Measurements from ENCODE around the gene SLC30A4.

Gene SLC30A4

DNA sequence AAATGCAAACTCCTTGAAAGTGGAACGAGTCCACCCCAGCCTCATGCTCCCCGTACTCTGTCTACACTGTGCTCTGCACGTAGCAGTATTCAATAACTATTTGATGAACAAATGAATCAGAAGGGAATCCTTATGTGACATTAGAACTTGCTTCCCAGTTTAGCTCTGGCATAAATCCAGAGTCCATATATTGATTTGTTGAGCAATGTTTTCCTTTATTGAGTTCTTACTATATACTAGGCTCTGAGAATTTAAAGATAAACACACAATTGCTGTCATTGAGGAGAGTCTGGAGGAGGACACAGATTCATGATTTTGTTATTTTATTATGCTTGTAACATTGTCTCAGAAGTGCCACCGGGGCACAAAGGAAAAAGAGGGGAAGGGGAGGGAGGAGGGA lies 73.2 kb downstream of the SLC30A4 start:
- no peak for DNase-seq

DNA sequence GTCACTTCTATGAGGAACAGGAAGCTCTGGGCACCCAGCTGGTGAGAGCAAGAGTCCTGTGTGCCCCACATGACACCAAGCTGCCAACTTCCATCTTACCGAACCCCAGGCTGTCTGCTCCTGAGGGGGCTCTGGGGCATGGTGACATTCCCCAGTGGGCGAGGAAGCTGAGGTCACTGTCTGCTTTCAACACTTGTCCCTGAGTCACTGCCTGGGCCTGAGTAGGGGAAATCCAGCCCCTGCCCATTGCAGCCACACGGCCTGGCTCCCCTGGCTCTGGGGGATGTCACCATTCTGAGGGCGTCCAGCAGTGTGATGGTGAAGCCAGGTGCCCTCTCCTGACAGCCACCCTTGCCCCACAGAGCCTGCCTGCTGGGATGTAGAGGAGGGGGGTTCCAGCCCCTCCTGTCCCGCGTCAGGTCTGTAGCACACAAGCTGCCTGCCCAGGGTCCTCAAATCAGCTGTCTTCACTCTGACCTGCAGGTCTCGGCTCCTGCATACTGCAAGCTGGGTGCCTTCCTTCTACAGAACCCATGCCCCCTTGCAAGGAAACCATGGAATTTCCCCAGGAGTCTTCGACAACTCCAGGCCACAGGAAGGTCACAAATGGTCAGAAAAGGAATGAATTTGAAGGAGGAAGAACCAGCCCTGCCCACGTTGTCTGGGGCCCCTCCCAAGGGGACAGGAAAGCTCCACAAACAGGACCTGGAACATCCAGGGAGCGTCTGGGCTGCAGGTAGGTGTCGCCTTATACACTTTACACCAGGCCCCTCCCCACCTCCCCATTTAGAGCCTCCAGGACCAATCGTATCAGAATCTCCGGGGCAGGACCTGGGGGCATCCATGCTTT lies 74.3 kb downstream of the SLC30A4 start:
- DNase-seq, result no peak

DNA sequence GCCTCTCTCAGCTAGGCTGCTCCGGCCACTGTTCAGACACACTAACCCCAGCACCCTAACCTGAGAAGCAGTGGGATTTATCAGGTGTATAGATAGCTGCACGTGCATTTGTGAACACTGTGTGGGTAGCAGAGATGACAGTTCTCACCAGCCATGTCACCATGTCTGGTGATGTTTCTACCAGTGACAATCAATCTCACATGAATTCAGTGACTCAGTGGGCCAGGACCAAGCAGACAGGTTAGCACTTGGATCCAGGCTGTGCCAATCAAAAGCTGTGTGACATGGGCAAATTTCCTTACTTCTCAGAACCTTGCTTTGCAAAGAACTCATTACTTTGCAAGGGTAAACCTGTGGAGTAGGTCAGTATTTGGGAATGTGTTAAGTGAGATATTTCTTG lies 78.9 kb downstream of the SLC30A4 start:
- DNase-seq, result no peak

- no peak for DNase-seq
Measured at GRCh38 chr15:45442507-45443135, 79.9 kb downstream of the SLC30A4 start.

DNA sequence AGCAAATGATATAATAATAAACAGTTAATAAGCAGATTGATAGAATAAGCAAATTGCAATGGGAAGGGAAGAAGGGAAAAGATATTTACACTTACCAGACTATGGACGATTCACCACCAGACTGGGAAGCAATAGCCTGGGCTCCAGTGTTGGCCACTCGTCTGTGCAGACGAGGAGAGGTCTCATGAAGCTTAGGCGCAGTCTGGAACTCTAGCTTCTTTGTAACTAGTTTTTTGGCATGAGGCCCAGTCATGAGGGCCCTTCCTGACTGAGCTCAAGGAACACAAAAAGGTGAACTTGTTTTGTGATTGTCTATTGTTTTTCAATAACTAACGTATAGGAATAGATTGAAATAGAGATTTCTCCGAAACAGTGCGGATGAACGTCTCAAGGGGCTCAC lies 80.9 kb downstream of the SLC30A4 start:
- no peak for DNase-seq

DNA sequence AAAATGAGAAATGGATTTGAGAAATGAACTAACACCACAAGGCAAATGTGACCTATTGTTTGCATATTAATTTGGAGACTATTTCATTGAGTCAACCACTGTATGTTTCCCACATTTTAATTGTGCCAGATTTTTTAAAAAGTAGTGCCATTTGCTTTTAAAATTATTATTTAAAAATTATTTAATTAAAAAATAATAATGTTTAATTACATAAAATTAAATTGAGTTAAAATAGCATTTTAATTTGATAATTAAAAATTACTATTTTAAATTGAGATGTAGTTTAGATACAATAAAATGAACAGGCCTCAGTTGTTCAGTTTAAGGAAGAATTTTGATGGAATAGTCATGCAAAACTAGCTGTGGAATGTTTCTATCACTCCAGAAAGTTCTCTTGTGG lies 81.5 kb downstream of the SLC30A4 start:
- no peak for DNase-seq

DNA sequence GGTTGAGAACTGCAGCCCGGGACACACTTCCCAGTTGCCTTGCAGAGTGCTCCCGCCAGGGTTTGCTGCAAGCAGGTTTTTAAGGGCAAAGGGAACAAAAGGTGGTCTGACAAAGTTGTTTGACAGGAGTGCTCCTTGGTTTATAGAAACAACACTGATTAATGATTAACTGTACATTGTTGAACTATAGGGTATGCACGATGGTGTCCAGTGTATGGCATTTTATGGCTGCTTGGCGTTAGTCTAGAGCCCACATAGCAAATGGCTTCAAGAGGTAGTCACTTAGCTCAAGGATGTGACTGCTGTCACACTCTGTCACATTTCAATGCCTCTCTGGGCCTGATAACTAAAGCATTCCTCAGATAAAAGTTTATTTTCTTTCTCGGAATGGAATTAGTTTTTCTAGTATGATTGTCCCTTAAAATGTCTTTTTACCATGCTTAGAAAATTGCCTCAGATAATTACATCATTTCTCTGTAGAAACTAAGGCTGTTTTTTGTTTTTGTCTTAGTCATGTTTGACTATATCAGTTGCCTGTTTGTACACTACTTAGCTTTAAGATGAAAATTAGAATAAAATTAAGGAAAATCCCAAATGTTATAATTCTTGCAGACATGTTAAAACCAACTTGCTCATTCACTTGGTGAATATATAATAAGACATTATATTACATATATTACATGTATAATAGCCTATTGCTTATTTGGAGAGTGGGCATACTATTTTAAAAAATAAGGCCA lies 82.9 kb downstream of the SLC30A4 start:
- DNase-seq, result no peak

GRCh38 chr15:45435124-45435903 lies 87.2 kb downstream of the SLC30A4 start:
- no peak for DNase-seq

DNA sequence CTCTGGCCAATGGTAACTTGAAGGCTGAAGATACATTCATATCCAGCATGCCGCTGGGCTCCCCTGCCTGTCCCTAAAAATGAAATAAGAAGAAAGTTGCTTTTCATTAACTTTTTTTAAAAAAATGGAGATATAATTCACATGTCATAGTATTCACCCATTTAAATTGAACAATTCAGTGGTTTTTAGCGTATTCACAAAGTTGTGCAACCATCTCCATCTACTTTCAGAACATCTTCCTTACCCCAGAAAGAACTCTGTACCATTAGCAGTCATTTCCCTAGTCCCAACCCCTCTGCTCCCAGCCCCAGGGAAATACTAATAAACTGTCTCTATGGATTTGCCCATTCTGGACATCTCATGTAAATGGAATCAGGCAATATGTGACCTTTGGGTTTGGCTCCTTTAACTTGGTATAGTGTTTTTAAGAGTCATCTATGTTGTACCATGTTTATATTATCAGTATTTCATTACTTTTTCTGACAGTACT lies 88.4 kb downstream of the SLC30A4 start:
- no peak for DNase-seq

- no peak for DNase-seq
Measured at GRCh38 chr15:45431511-45431910, 91.0 kb downstream of the SLC30A4 start.

DNA sequence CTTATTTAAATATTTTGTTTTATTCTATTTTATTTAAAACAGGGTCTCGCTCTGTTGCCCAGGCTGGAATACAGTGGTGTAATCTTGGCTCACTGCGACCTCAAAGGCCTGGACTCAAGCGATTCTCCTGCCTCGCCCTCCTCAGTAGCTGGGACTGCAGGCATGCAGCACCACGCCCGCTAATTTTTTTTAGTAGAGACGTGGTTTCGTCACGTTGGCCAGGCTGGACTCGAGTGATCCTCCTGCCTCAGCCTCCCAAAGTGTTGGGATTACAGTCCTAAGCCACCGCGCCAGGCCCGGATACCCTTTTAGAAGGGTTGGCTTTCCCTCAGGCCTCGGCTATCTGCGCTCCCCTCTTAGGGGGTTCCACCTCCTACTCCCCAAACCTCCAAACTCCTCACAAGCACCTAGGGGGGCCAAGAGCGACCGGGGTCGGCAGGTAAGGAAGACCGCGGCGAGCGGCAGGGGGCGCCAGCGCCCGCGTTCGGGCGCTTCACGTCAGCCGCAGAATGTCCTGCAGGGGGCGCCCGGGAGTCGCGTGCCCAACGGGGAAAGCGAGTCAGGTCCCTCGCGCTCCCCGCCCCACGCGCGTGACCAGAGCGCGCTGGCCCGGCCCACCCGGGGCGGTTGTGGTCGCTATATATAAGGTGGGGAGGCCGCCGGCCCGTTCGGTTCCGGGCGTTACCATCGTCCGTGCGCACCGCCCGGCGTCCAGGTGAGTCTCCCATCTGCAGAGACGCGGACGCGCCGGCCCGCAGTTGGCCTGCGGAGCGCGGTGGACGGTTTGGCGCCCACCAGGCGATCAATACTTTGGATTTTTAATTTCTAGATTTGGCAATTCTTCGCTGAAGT lies 92.4 kb downstream of the SLC30A4 start:
- DNase-seq, result peak; percentile 90

Data from activated T-cell treated with anti-CD3 and anti-CD28 coated beads, Interleukin-2, amount 50 U/mL, for 1 hour (primary cell).